CD8-positive, alpha-beta memory T cell (primary cell): ENCODE measurements around the gene HBD. TPM values are rescaled to one million over a fixed set of nuclear protein-coding genes. Genes with fewer than 3 reads are reported as not detected.

Experiments used
- CTCF ChIA-PET: fragments of 350-600 bp; sonication (Branson Sonifier 250); formaldehyde crosslinking; loops from one replicate; lab custom pipeline; 2021; ENCODE audit warnings: antibody characterized with exemption; lab: Charles Lee
- POLR2A ChIA-PET: fragments of 350-600 bp; sonication (Branson Sonifier 250); formaldehyde crosslinking; loops from one replicate; lab custom pipeline; 2021; ENCODE audit warnings: antibody characterized with exemption; lab: Charles Lee
- DNase-seq, 5 donors: peaks; one replicate each; pipeline versions ENCODE4 v3.0.0 to v3.0.0-alpha.2; 2020 to 2022; ENCODE audit warnings: mixed read lengths in 1 of 5
- H3K27ac ChIP-seq: one replicate; pipeline ENCODE4 v1.7.0; 2013; ENCODE audit warnings: low read depth, mild to moderate bottlenecking, low read length, moderate library complexity
- H3K27me3 ChIP-seq: 2 replicates; pipeline ENCODE4 v1.7.0; 2013; ENCODE audit warnings: low read length, mild to moderate bottlenecking; ENCODE audit not compliant: insufficient read depth, poor library complexity, severe bottlenecking
- H3K36me3 ChIP-seq: 2 replicates; pipeline ENCODE4 v1.7.0; 2013; ENCODE audit warnings: mild to moderate bottlenecking, low read length, moderate library complexity; ENCODE audit not compliant: insufficient read depth
- H3K4me1 ChIP-seq: 2 replicates; pipeline ENCODE4 v1.7.0; 2013; ENCODE audit warnings: mild to moderate bottlenecking, low read length, moderate library complexity; ENCODE audit not compliant: insufficient read depth
- H3K4me3 ChIP-seq: 2 replicates; pipeline ENCODE4 v1.7.0; 2013; ENCODE audit warnings: mild to moderate bottlenecking, low read length
- H3K9me3 ChIP-seq: 2 replicates; pipeline ENCODE4 v1.7.0; 2013; ENCODE audit warnings: mild to moderate bottlenecking, low read length
- H3K27ac Mint-ChIP-seq, 8 donors: one replicate each; pipeline ENCODE4 v1.8.0; 2020 to 2021; ENCODE audit warnings: mixed read lengths in 8 of 8, mild to moderate bottlenecking in 6 of 8, inconsistent platforms in 3 of 8, moderate library complexity in 3 of 8
- H3K27me3 Mint-ChIP-seq, 2 donors: one replicate each; pipeline ENCODE4 v1.8.0; 2020 to 2021; ENCODE audit warnings: mixed read lengths in 2 of 2, mild to moderate bottlenecking in 1 of 2, moderate library complexity in 1 of 2
- H3K36me3 Mint-ChIP-seq, 3 donors: one replicate each; pipeline ENCODE4 v1.8.0; 2020 to 2021; ENCODE audit warnings: mixed read lengths in 3 of 3, inconsistent platforms in 1 of 3, mild to moderate bottlenecking in 1 of 3
- H3K4me1 Mint-ChIP-seq, 3 donors: one replicate each; pipeline ENCODE4 v1.8.0; 2020 to 2021; ENCODE audit warnings: mixed read lengths in 3 of 3, inconsistent platforms in 1 of 3, mild to moderate bottlenecking in 1 of 3
- H3K4me3 Mint-ChIP-seq, 7 donors: one replicate each; pipeline ENCODE4 v1.8.0; 2020 to 2021; ENCODE audit warnings: mixed read lengths in 7 of 7, mild to moderate bottlenecking in 6 of 7, moderate library complexity in 4 of 7, inconsistent platforms in 2 of 7
- H3K9me3 Mint-ChIP-seq, 5 donors: one replicate each; pipeline ENCODE4 v1.8.0; 2020 to 2022; ENCODE audit warnings: mixed read lengths in 5 of 5, mild to moderate bottlenecking in 3 of 5, moderate library complexity in 2 of 5, inconsistent platforms in 1 of 5
- polyA plus RNA-seq: library from polyadenylated mRNA; unstranded; fragments of 300-500 nt; fragmentation: Illumina TruSeq; gene quantifications from one replicate; pipeline ENCODE4 v1.2.3, GENCODE V29; 2021
- total RNA-seq, 2 experiments: library from RNA; stranded (reverse); gene quantifications; one replicate each; pipeline ENCODE4 v1.2.3, GENCODE V29; 2021

Gene HBD
- total and polyA plus RNA-seq, 3 experiments from 2014 or later = not detected

DNA sequence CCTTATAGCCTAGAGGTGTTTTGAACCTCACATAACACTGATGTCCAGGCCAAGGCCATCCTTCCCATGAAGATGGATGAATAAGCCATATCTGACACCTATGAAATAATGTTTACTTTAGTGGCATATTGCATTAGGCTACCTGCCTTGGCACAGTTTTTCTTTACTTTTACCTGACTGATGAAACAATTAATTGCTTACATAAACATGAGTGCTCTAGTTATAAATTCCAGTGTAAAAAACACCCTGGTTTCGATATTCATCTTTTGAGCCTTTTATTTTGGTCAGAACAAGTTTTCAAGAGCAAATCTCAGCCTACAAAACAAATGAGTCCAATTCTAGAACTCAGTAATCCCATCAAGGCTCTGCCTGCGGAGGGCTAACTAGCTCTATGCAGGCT, 42.4 kb upstream of the HBD start:
- Mint-ChIP-seq H3K4me1 (no peaks in the 10 kb centered on the region), H3K27ac (no peak overlapping the region), H3K36me3 (no peaks in the 10 kb centered on the region), H3K27me3 (peaks cover 0 to 3% of the 10 kb centered on the region in 2 donors), H3K4me3 (no peak overlapping the region), H3K9me3 (no peaks in the 10 kb centered on the region)
- POLR2A ChIA-PET = no interaction called here
- no peak for DNase-seq
- Histone ChIP-seq H3K4me1 (no peaks in the 10 kb centered on the region), H3K27ac (peak overlapping the region; percentile 64), H3K9me3 (no peaks in the 10 kb centered on the region), H3K36me3 (no peaks in the 10 kb centered on the region), H3K4me3 (no peak overlapping the region), H3K27me3 (no peaks in the 10 kb centered on the region)
- CTCF ChIA-PET = no interaction called here

DNA sequence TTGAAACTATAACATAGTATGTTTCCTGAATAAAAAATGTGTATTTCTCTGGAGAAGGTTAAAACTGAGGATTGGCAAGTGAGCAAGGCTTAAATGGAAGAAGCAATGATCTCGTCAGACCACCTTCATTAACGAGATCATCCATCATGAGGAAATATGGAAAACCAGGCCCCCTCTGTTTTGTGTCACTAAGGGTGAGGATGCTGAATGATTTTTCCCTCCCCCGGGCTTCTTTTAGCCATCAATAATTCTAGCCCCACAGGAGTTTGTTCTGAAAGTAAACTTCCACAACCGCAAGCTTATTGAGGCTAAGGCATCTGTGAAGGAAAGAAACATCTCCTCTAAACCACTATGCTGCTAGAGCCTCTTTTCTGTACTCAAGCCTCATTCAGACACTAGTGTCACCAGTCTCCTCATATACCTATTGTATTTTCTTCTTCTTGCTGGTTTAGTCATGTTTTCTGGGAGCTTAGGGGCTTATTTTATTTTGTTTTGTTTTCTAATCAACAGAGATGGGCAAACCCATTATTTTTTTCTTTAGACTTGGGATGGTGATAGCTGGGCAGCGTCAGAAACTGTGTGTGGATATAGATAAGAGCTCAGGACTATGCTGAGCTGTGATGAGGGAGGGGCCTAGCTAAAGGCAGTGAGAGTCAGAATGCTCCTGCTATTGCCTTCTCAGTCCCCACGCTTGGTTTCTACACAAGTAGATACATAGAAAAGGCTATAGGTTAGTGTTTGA, 41.3 kb upstream of the HBD start:
- Histone ChIP-seq H3K27me3 (no peaks in the 10 kb centered on the region), H3K4me1 (no peaks in the 10 kb centered on the region), H3K4me3 (no peak overlapping the region), H3K36me3 (no peaks in the 10 kb centered on the region), H3K27ac (peak overlapping the region; percentile 64), H3K9me3 (no peaks in the 10 kb centered on the region)
- no peaks in the 10 kb centered on the region for H3K36me3 Mint-ChIP-seq
- CTCF ChIA-PET = interaction anchor here (1.2 kb wide), 1 partner anchor 14 kb away, joined by 3 read pairs; no protein-coding TSS in a partner anchor
- no peaks in the 10 kb centered on the region for H3K4me1 Mint-ChIP-seq
- peaks cover 0 to 3% of the 10 kb centered on the region in 2 donors for H3K27me3 Mint-ChIP-seq
- H3K9me3 Mint-ChIP-seq = no peaks in the 10 kb centered on the region
- no peak overlapping the region for H3K27ac Mint-ChIP-seq
- no peak overlapping the region for H3K4me3 Mint-ChIP-seq
- POLR2A ChIA-PET = no interaction called here
- no peak for DNase-seq

DNA sequence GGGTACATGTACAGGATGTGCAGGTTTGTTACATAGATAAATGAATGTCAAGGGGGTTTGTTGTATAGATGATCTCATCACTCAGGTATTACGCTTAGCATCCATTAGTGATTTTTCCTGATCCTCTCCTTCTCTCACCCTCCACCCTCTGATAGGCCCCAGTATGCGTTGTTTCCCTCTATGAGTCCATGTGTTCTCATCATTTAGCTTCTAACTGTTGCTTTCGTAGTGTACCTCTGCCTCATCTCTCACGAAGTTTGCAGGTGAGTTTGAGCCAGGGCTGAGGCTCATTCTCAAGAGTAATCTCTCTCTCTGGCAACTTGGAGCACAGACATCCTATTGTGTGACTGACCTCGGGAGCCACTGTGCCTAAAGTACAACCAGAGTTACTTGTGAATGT, 40.1 kb upstream of the HBD start:
- POLR2A ChIA-PET = no interaction called here
- H3K36me3 ChIP-seq = no peaks in the 10 kb centered on the region
- no peaks in the 10 kb centered on the region for H3K4me1 Mint-ChIP-seq
- H3K9me3 Mint-ChIP-seq = peaks cover 0 to 3% (median 0%) of the 10 kb centered on the region in 5 donors
- no peaks in the 10 kb centered on the region for H3K27me3 ChIP-seq
- peak overlapping the region; percentile 64 for H3K27ac ChIP-seq
- no peaks in the 10 kb centered on the region for H3K36me3 Mint-ChIP-seq
- no peaks in the 10 kb centered on the region for H3K9me3 ChIP-seq
- no peak overlapping the region for H3K4me3 Mint-ChIP-seq
- CTCF ChIA-PET = no interaction called here
- no peak overlapping the region for H3K4me3 ChIP-seq
- no peaks in the 10 kb centered on the region for H3K4me1 ChIP-seq
- peaks cover 0 to 3% of the 10 kb centered on the region in 2 donors for H3K27me3 Mint-ChIP-seq
- H3K27ac Mint-ChIP-seq = no peak overlapping the region
- DNase-seq = no peak

DNA sequence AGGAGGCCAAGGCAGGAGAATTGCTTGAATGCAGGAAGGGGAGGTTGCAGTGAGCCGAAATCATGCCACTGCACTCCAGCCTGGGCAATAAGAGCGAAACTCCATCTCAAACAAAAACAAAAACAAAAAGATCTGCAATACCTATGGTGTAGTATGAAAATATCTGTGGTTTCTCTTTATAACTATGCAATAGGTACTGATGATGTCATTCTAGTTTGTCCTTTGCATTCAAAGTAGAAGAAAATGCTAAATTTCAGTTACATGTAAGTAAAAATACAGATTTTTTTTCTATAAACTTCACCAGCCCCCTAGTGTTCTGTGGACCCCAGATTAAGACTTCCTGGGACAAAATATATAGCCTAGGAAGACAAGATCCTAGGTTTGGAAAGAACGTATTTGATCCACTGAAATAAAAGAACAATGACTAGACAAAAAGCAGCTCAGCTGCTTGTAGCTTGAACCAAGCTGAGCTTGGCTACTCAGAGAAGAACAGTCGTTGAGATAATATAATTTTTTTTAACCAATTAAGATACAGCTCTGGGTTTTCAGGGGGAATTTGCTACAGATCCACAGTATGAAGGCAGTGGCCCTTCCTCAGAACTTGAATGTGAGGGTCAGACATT, 38.2 kb upstream of the HBD start:
- Histone ChIP-seq H3K4me3 (no peak overlapping the region), H3K27me3 (no peaks in the 10 kb centered on the region), H3K36me3 (no peaks in the 10 kb centered on the region), H3K27ac (peak overlapping the region; percentile 44), H3K4me1 (no peaks in the 10 kb centered on the region), H3K9me3 (no peaks in the 10 kb centered on the region)
- no peak for DNase-seq
- Mint-ChIP-seq H3K9me3 (peaks cover 0 to 3% (median 0%) of the 10 kb centered on the region in 5 donors), H3K4me3 (no peak overlapping the region), H3K4me1 (no peaks in the 10 kb centered on the region), H3K36me3 (no peaks in the 10 kb centered on the region), H3K27ac (no peak overlapping the region), H3K27me3 (peaks cover 0 to 3% of the 10 kb centered on the region in 2 donors)
- ChIA-PET POLR2A (no interaction called here), CTCF (no interaction called here)

DNA sequence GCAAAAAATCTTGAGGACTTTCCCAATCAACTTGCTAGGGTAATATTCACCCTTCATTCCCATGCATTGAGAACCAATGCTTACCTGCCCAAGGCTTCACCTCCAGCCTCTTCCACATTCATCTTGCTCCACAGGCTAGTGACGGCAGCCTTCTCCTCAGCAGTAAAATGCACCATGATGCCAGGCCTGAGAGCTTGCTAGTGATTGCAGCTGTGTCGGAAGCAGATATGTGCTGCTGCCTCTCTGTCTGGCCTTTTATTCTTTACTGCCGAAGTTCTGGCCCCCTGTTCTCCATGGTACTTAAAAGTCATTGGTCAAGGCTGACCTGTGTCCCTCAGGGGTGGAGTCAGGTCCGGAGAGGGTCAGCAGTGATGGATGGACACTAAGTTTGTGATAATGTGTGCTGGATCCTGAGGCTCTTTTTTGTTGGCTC, 35.4 kb upstream of the HBD start, which contains the start of gene HBE1:
Gene HBE1 (minus strand): TSS at position 231 of the 433 bp plus-strand sequence. CDS start 55 bp downstream, at position 176.
- Histone ChIP-seq H3K27me3 (no peaks in the 10 kb centered on the region), H3K9me3 (no peaks in the 10 kb centered on the region), H3K4me3 (no peak within 1 kb of the TSS), H3K36me3 (no peaks in the 10 kb centered on the region), H3K27ac (no peak within 1 kb of the TSS), H3K4me1 (no peaks in the 10 kb centered on the region)
- H3K36me3 Mint-ChIP-seq = no peaks in the 10 kb centered on the region
- no peaks in the 10 kb centered on the region for H3K27me3 Mint-ChIP-seq
- DNase-seq = no peak
- no peak within 1 kb of the TSS for H3K4me3 Mint-ChIP-seq
- H3K27ac Mint-ChIP-seq = no peak within 1 kb of the TSS
- ChIA-PET POLR2A (no interaction called here), CTCF (no interaction called here)
- no peaks in the 10 kb centered on the region for H3K4me1 Mint-ChIP-seq
- H3K9me3 Mint-ChIP-seq = peaks cover 0 to 3% (median 0%) of the 10 kb centered on the region in 5 donors

DNA sequence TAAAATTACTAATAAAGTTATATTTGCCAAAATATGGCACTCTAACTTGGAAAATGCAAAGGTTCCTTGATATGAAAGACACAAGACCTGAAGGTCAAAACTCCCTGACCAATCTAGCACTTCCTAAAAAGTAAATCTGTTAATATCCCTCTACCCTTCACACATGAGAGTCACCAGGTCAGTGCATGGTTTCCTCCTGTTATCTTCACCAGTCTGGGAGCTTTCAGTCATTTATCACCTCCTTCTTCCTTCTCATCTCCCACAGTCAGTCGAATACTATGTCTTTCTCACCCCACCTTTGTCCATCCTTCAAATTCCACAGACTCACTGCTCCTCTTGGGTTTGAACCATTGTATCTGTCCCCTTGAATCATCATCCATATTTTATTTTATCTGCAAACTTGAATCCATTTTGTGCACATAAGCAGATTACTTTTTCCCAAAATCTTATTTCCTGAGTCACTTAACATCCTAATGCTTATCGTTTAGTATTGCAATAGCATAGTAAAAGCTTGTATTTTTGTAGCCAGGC, 32.8 kb upstream of the HBD start:
- POLR2A ChIA-PET = no interaction called here
- Mint-ChIP-seq H3K4me1 (no peaks in the 10 kb centered on the region), H3K36me3 (no peaks in the 10 kb centered on the region)

DNA sequence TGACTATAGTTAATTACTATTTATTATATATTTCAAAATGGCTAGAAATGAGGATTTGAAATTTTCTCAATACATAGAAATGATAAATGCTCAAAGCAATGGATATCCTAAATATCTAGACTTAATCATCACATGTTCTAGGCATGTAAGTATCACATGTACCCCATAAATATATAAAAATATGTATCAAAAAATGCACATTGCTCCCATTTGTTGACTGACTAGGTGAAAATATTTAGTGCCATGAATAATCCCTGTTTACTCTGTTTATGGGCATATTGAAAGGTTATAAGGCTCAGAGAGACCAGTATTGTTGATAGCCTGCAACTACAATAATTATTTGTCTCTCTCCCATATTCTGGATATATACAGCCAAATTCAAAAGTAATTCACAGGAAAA, 32.3 kb upstream of the HBD start:
- Mint-ChIP-seq H3K27ac (no peak overlapping the region), H3K4me1 (no peaks in the 10 kb centered on the region), H3K4me3 (no peak overlapping the region), H3K36me3 (no peaks in the 10 kb centered on the region), H3K9me3 (peaks cover 0 to 3% (median 0%) of the 10 kb centered on the region in 5 donors), H3K27me3 (no peaks in the 10 kb centered on the region)
- Histone ChIP-seq H3K27ac (no peak overlapping the region), H3K4me1 (no peaks in the 10 kb centered on the region), H3K36me3 (no peaks in the 10 kb centered on the region), H3K9me3 (no peaks in the 10 kb centered on the region), H3K27me3 (no peaks in the 10 kb centered on the region), H3K4me3 (no peak overlapping the region)
- DNase-seq = no peak
- POLR2A ChIA-PET = no interaction called here
- CTCF ChIA-PET = no interaction called here

More for the DNA sequence above, 32.8 kb upstream of the HBD start:
- no peaks in the 10 kb centered on the region for H3K9me3 ChIP-seq
- Mint-ChIP-seq H3K27ac (no peak overlapping the region), H3K27me3 (no peaks in the 10 kb centered on the region), H3K4me3 (no peak overlapping the region), H3K9me3 (peaks cover 0 to 3% (median 0%) of the 10 kb centered on the region in 5 donors)
- no peak overlapping the region for H3K4me3 ChIP-seq
- no peak for DNase-seq
- no peaks in the 10 kb centered on the region for H3K36me3 ChIP-seq
- no peak overlapping the region for H3K27ac ChIP-seq
- H3K4me1 ChIP-seq = no peaks in the 10 kb centered on the region
- no peaks in the 10 kb centered on the region for H3K27me3 ChIP-seq
- CTCF ChIA-PET = no interaction called here

DNA sequence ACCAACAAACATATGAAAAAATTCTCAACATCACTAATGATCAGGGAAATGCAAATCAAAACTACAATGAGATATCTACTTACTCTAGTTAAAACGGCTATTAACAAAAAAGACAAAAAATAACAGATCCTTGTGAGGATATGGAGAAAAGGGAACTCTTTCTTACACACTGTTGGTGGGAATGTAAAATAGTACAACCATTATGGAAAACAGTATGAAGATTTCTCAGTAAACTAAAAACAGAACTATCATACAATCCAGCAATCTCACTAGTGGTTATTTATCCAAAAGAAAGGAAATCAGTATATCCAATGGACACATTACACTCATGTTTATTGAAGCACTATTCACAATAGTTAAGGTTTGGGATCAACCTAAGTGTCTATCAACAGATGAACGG, 31.5 kb upstream of the HBD start:
- peaks cover 0 to 3% (median 0%) of the 10 kb centered on the region in 5 donors for H3K9me3 Mint-ChIP-seq
- H3K4me3 Mint-ChIP-seq = no peak overlapping the region
- CTCF ChIA-PET = no interaction called here
- no peak overlapping the region for H3K4me3 ChIP-seq
- POLR2A ChIA-PET = no interaction called here
- no peaks in the 10 kb centered on the region for H3K27me3 ChIP-seq
- no peaks in the 10 kb centered on the region for H3K4me1 ChIP-seq
- H3K36me3 Mint-ChIP-seq = no peaks in the 10 kb centered on the region
- no peaks in the 10 kb centered on the region for H3K27me3 Mint-ChIP-seq
- H3K36me3 ChIP-seq = no peaks in the 10 kb centered on the region
- H3K27ac Mint-ChIP-seq = no peak overlapping the region
- H3K9me3 ChIP-seq = no peaks in the 10 kb centered on the region
- H3K27ac ChIP-seq = no peak overlapping the region
- no peaks in the 10 kb centered on the region for H3K4me1 Mint-ChIP-seq
- DNase-seq = no peak
